Brain pericyte (primary cell): ENCODE results near the gene RFNG.

Experiments
- DNase-seq: peaks from one replicate; pipeline ENCODE4 v3.0.0-alpha.2; 2012; ENCODE audit warnings: low read depth, low spot score

RFNG gene

GRCh38 chr17:82089723-82090548 is 38.3 kb upstream of the RFNG start:
- DNase-seq = no peak

- no peak for DNase-seq
Measured at GRCh38 chr17:82088838-82089722, 37.5 kb upstream of the RFNG start.

GRCh38 chr17:82087961-82088837 is 36.6 kb upstream of the RFNG start:
- DNase-seq = no peak

GRCh38 chr17:82086941-82087906 is 35.6 kb upstream of the RFNG start:
- no peak for DNase-seq

- no peak for DNase-seq
Measured at GRCh38 chr17:82085931-82086764, 34.5 kb upstream of the RFNG start.

GRCh38 chr17:82085031-82085861 is 33.6 kb upstream of the RFNG start:
- no peak for DNase-seq

- no peak for DNase-seq
Measured at GRCh38 chr17:82084373-82085030, 32.9 kb upstream of the RFNG start.

- no peak for DNase-seq
Measured at GRCh38 chr17:82083533-82084359, 32.1 kb upstream of the RFNG start.

- no peak for DNase-seq
Measured at GRCh38 chr17:82083009-82083408, 31.4 kb upstream of the RFNG start.

- DNase-seq = no peak
Measured at GRCh38 chr17:82082456-82082855, 30.8 kb upstream of the RFNG start.

GRCh38 chr17:82081966-82082365 is 30.4 kb upstream of the RFNG start:
- DNase-seq = no peak

GRCh38 chr17:82081546-82081945 is 29.9 kb upstream of the RFNG start:
- DNase-seq = no peak

- no peak for DNase-seq
Measured at GRCh38 chr17:82080789-82081464, 29.3 kb upstream of the RFNG start.

- no peak for DNase-seq
Measured at GRCh38 chr17:82080048-82080788, 28.6 kb upstream of the RFNG start.

- no peak for DNase-seq
Measured at GRCh38 chr17:82079001-82079677, 27.5 kb upstream of the RFNG start.
